HG03558 (cell line): Measurements from ENCODE around the gene MKRN3.

ENCODE experiments used
- ATAC-seq: cut with Tn5 transposase; IDR thresholded peaks from one replicate; pipeline ENCODE4 v1.9.1; 2021; ENCODE audit warnings: moderate number of reproducible peaks; ENCODE audit not compliant: unreplicated experiment; ENCODE audit errors: extremely low read depth

Gene MKRN3

GRCh38 chr15:23565395-23566070 is at the start of gene MKRN3:
MKRN3 (plus strand) TSS chr15:23565674; CDS start chr15:23565783, 109 bp downstream.
- no peak for ATAC-seq

- ATAC-seq = no peak
These were observed 48.6 kb upstream of the MKRN3 start for GRCh38 chr15:23516866-23517265.

- ATAC-seq = no peak
These were observed 47.4 kb upstream of the MKRN3 start for GRCh38 chr15:23518104-23518503.

DNA sequence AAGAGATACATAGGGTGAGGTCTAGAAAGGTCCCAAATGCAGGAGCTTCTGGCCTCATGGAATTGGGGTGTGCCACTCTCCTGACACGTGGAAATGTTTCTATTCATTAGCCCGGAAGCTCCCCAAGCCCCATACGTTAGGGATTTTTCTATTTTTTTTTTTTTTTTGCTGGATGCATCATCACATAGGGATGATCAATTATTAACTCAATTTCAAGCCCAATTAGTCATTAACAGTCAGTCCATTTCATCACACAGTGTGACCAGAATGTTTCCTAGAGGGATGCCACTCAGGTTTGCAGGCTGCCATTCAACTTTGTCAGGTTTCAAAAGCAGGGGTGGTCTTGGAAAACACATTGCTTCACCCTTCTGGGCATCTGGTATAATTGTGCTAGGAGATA is 40.7 kb upstream of the MKRN3 start:
- no peak for ATAC-seq

- no peak for ATAC-seq
These were observed 35.6 kb upstream of the MKRN3 start for GRCh38 chr15:23529891-23530290.

- no peak for ATAC-seq
These were observed 33.5 kb upstream of the MKRN3 start for GRCh38 chr15:23532024-23532423.

DNA sequence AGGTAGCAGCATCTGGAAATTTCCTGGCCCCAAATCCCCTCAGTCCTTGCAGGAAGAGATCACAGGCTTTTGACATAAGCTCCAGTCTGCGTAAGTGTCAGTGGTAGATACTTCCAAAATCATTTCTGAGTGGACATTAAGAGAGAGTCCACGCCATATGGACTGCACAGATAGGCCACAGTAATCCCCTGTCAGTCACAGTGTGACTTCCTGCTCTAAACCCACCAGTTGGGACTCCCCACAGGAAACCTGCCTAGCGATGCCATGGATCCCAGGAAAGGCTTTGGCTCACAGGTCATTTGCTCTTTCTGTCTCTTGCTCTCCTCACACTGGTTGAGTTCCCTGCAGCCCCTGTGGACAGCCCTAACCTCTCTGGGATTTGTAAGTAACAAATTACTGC is 28.8 kb upstream of the MKRN3 start:
- ATAC-seq = no peak

DNA sequence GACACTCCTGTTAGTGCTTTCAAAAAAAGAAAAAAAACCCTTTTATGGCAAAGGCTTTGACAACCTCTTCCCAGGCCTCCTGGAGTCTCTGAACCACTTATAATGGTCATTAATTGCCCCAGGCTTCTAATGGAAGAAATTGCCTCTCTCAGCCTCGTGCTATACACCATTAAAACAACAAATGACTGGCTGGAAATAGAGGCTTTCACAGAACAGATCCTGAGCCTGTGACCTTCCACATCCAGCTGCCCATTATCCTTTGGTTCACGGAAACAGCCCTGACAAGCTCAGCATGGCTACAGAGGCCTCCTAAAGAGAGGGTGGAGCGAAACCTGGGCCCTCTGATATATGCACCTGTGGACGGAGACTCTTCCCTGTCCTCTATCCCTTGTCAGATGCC is 26.8 kb upstream of the MKRN3 start:
- no peak for ATAC-seq

- no peak for ATAC-seq
These were observed 25.6 kb upstream of the MKRN3 start for GRCh38 chr15:23539892-23540291.

GRCh38 chr15:23546158-23546557 is 19.3 kb upstream of the MKRN3 start:
- ATAC-seq = no peak

DNA sequence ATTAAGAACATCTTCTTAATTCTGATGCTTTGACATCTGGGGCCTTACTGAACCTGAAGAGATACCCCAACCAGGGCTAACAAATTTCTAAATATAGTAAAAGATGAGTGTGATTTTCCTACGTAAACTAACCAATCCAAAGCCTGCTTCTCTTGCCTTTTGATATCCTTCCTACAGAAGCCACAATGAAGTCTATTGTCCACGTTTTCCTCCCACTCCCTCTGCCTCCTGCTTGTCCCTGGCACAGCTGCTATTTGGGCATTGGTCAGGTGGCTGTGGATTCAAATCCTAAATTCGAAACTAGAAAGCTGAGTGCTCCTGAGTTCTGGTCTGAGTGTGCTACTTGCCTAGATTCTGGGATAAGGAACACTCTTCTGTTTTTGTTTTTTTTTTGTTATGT is 17.4 kb upstream of the MKRN3 start:
- ATAC-seq = no peak

GRCh38 chr15:23561914-23562313 is 3.6 kb upstream of the MKRN3 start:
- ATAC-seq = no peak

DNA sequence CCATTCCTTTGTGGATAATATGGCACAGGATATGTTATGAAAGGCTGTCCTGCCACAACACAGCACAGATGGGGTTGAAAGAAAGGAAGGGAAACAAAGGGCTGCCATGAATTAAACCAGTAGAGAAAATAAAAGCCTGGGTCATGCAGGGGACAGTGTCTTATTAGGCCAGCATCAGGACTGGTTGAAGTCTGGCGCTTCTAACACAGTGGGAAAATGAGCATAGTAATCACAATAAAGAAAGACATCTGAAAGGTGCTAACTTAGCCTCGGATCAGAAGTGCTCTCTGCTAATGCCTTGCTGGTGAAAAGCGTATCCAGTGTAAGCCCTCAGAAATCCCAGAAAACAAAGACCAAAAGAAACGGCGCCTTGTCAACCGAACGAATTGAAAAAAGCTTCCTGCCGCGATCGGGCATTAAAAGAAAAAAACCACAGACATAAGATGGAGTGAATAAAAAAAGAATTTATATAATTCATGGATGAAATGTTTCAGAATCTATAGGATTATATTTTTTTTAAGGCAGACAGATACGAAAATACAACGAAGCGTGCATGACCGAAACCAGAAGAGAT is 566 bp upstream of the MKRN3 start:
- ATAC-seq = no peak

DNA sequence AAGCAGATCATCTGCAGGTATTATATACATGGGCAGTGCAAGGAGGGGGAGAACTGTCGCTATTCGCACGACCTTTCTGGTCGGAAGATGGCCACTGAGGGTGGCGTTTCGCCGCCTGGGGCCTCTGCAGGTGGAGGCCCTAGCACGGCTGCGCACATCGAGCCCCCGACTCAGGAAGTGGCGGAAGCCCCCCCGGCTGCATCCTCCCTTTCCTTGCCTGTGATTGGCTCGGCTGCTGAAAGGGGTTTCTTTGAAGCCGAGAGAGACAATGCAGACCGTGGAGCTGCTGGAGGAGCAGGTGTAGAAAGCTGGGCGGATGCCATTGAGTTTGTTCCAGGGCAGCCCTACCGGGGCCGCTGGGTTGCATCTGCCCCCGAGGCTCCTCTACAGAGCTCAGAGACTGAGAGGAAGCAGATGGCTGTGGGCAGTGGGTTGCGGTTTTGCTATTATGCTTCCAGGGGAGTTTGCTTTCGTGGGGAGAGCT is 639 bp downstream of the MKRN3 start:
- ATAC-seq = no peak

- no peak for ATAC-seq
These were observed 1.2 kb downstream of the MKRN3 start for GRCh38 chr15:23566651-23567050.

GRCh38 chr15:23567921-23568320 is 2.4 kb downstream of the MKRN3 start:
- ATAC-seq = no peak

DNA sequence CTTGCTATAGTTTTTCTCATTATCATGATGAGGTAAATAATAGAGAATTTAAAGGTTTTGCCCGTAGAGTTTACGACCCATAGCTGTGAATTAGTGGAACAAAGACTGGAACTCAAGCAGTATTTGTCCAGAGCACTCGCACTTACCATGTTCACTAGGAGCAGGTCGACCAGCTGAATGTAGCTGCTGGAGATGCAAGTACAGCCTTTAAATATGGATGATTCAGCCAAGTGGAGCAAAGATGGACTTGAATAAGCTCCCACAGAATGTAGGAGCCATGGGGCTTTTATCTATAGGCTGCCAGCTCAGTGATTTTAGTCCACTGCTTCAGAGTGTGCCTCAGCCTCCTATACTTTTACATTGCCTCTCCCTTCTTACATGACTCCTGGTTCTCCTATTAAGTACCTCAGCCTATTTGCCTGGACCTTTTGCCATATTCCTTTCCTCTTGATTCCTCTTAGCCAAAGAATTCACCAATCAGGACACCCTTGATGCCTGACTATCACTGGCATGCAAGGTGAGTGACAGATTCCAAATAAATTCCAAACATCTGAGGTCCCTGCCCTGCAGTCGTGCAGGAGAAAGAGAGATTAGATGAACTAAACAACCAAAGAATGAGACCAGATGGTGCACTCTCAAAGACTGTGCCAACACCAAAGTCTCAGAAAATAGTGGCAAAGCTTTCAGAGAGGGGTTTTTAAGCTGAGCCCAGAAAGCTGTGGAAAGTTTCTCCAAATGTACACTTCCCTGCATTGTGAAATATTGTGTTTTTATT is 3.9 kb downstream of the MKRN3 start:
- no peak for ATAC-seq

DNA sequence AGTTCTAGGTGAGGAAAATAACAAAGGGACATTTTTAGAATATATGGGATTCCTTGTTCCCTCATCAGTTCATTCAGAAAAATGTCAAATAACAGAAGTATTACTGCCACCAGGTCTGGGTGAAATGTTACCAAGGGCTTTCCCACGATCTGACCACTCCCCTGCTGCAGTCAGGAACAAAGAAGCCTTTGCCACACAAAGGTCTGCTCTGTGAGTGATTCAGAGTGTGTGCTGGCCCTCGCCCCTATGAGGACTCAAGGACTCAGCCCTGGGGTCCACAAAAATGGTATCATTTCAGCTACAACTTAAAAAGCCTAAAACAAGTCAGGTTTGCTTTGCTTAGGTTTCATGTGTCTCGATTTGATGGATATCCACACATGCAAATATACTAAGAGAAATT is 5.0 kb downstream of the MKRN3 start:
- no peak for ATAC-seq

DNA sequence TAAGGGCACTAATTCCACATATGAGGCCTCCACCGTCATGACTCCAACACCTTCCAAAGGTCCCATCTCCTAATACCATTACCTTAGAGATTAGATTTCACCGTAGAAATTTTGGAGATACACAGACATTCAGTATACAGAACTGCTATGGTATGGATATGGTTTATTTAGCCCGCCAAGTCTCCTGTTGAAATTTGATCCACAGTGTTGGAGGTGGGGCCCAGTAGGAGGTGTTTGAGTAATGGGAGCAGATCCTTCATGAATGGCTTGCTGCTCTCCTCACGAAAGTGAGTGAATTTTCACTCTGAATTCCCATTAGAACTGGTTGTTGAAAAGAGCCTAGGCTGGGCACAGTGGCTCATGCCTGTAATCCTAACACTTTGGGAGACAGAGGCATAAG is 7.4 kb downstream of the MKRN3 start:
- ATAC-seq = no peak

GRCh38 chr15:23574742-23575141 is 9.3 kb downstream of the MKRN3 start:
- ATAC-seq = no peak

DNA sequence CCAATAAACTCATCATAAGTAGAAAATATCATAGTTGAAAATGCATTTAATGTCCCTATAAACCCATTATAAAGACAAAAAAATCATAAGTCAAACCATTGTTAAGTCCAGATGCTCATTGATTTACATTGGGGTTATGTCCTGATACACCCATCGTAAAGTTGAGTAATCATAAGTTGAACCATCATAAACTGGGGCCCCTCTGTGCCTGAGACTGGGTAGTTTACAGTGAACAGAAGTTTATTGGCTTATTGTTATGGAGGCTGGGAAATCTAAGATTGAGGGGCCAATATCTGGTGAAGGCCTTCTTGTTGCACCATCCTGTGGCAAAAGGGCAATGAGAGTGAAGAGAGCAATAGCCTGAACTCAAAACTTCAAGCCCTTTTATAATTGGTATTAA is 10.6 kb downstream of the MKRN3 start:
- ATAC-seq = no peak
